ENCODE data around the gene ATR. TPM values are rescaled to one million over a fixed set of nuclear protein-coding genes. Genes with fewer than 3 reads are reported as not detected.

ATR gene
- 10 to 100 TPM; 24.5 to 24.7 TPM for total RNA-seq

- POLR2A ChIA-PET: interaction anchor here (0.6 to 4.2 kb wide), 21 partner anchors 9 to 840 kb away, joined by 3 to 97 read pairs (median 4); partner anchors contain the start of genes PLS1, RNF7, TRPC1 and U2SURP
- peak; percentile 98 for DNase-seq
- Mint-ChIP-seq H3K4me3 (peak within 1 kb of the TSS; percentile 98), H3K9me3 (no peaks in the 10 kb centered on the region), H3K36me3 (ENCODE audit: low read depth) (peaks cover 13% of the 10 kb centered on the region), H3K27ac (peak within 1 kb of the TSS; percentile 95), H3K27me3 (peaks cover 11% of the 10 kb centered on the region), H3K4me1 (peaks cover 45% of the 10 kb centered on the region)
- CTCF ChIA-PET: interaction anchor here (0.5 to 1.3 kb wide), 6 partner anchors 19 to 423 kb away, joined by 3 to 4 read pairs (median 3); partner anchors contain the start of gene U2SURP
Observed at GRCh38 chr3:142578329-142579223, at the start of gene ATR. Gene ATR (minus strand): TSS chr3:142578733. CDS start chr3:142578704, 29 bp downstream.

- no peaks in the 10 kb centered on the region for H3K9me3 Mint-ChIP-seq
- ChIA-PET POLR2A (no interaction called here), CTCF (no interaction called here)
- no peak for DNase-seq
- H3K4me3 Mint-ChIP-seq: no peak overlapping the region
- no peaks in the 10 kb centered on the region for H3K27me3 Mint-ChIP-seq
- peaks cover 2% of the 10 kb centered on the region for H3K4me1 Mint-ChIP-seq
- H3K27ac Mint-ChIP-seq: no peak overlapping the region
- no peaks in the 10 kb centered on the region for H3K36me3 Mint-ChIP-seq (ENCODE audit: low read depth)
Observed at GRCh38 chr3:142626971-142627370, 48.4 kb upstream of the ATR start.

- H3K27me3 Mint-ChIP-seq: no peaks in the 10 kb centered on the region
- no peaks in the 10 kb centered on the region for H3K9me3 Mint-ChIP-seq
- CTCF ChIA-PET: interaction anchor here (0.6 kb wide), 1 partner anchor 26 kb away, joined by 3 read pairs; no protein-coding TSS in a partner anchor
- H3K4me1 Mint-ChIP-seq: peaks cover 2% of the 10 kb centered on the region
- H3K27ac Mint-ChIP-seq: no peak overlapping the region
- no peak overlapping the region for H3K4me3 Mint-ChIP-seq
- DNase-seq: no peak
- no peaks in the 10 kb centered on the region for H3K36me3 Mint-ChIP-seq (ENCODE audit: low read depth)
- POLR2A ChIA-PET: no interaction called here
Observed at GRCh38 chr3:142625153-142625440, 46.6 kb upstream of the ATR start.

GRCh38 chr3:142624341-142625152 lies 46.0 kb upstream of the ATR start:
- POLR2A ChIA-PET: no interaction called here

DNA sequence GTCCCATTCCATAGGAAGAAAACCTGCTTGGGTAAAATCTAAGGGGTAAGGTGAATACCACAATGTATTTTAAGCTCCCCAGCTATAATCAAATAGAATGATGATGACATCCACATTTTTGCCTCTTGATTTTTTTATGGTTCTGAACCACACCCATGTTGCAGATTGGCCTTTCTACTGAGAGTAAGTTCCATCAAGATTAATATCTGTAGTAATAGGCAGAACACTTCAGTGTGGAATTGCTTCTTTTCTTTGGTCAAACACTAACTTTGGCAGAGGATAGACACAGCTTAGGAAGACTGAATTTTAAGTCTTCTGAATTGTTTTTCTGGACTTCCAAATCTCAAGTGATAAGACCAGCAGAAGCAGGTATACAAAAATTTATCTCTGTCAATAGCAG lies 44.7 kb upstream of the ATR start:
- Mint-ChIP-seq H3K4me3 (no peak overlapping the region), H3K9me3 (no peaks in the 10 kb centered on the region), H3K36me3 (ENCODE audit: low read depth) (no peaks in the 10 kb centered on the region), H3K27ac (no peak overlapping the region), H3K27me3 (no peaks in the 10 kb centered on the region), H3K4me1 (peaks cover 2% of the 10 kb centered on the region)
- DNase-seq: no peak
- ChIA-PET CTCF (no interaction called here), POLR2A (no interaction called here)

More at GRCh38 chr3:142624341-142625152, 46.0 kb upstream of the ATR start:
- Mint-ChIP-seq H3K27me3 (no peaks in the 10 kb centered on the region), H3K36me3 (ENCODE audit: low read depth) (no peaks in the 10 kb centered on the region), H3K4me3 (no peak overlapping the region), H3K4me1 (peaks cover 2% of the 10 kb centered on the region), H3K27ac (no peak overlapping the region), H3K9me3 (no peaks in the 10 kb centered on the region)
- no peak for DNase-seq
- CTCF ChIA-PET: interaction anchor here (0.6 kb wide), 1 partner anchor 27 kb away, joined by 3 read pairs; no protein-coding TSS in a partner anchor

GRCh38 chr3:142622405-142622804 lies 43.9 kb upstream of the ATR start:
- H3K4me3 Mint-ChIP-seq: no peak overlapping the region
- no peaks in the 10 kb centered on the region for H3K36me3 Mint-ChIP-seq (ENCODE audit: low read depth)
- H3K27me3 Mint-ChIP-seq: no peaks in the 10 kb centered on the region
- CTCF ChIA-PET: no interaction called here
- no peak overlapping the region for H3K27ac Mint-ChIP-seq
- POLR2A ChIA-PET: no interaction called here
- no peak for DNase-seq
- H3K4me1 Mint-ChIP-seq: peaks cover 2% of the 10 kb centered on the region
- no peaks in the 10 kb centered on the region for H3K9me3 Mint-ChIP-seq

DNA sequence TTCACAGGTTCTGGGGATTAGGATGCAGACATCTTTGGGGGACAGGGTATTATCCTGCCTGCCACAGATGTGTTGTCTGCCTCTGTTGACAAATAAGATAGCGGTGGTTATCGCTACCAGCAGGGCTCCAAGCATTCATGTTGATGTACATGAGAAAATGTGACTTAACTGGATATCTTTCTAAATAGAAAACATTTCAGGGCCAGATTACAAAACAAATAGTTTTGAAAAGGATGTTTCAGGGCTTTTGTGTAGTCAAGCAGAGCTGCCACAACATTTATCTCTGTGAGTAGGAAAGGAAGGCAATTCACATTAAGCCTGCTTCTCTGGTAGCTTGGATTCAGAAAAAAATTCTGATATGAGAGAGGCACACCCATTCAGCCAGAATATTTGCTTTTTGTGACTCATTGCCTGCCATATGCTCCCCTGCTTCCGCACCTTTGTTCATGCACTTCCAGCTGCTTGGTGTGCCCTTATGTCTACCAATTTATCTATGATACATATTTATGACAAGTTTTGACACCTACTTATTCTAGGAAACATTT lies 40.5 kb upstream of the ATR start:
- DNase-seq: no peak
- Mint-ChIP-seq H3K27ac (no peak overlapping the region), H3K36me3 (ENCODE audit: low read depth) (no peaks in the 10 kb centered on the region), H3K27me3 (no peaks in the 10 kb centered on the region), H3K4me1 (no peaks in the 10 kb centered on the region), H3K9me3 (no peaks in the 10 kb centered on the region), H3K4me3 (no peak overlapping the region)
- ChIA-PET POLR2A (no interaction called here), CTCF (no interaction called here)

- Mint-ChIP-seq H3K36me3 (ENCODE audit: low read depth) (no peaks in the 10 kb centered on the region), H3K9me3 (no peaks in the 10 kb centered on the region), H3K27ac (no peak overlapping the region), H3K4me3 (no peak overlapping the region), H3K4me1 (no peaks in the 10 kb centered on the region), H3K27me3 (no peaks in the 10 kb centered on the region)
- CTCF ChIA-PET: interaction anchor here (0.6 kb wide), 1 partner anchor 979 kb away, joined by 3 read pairs; no protein-coding TSS in a partner anchor
- POLR2A ChIA-PET: no interaction called here
- no peak for DNase-seq
Observed at GRCh38 chr3:142615171-142615570, 36.6 kb upstream of the ATR start.

DNA sequence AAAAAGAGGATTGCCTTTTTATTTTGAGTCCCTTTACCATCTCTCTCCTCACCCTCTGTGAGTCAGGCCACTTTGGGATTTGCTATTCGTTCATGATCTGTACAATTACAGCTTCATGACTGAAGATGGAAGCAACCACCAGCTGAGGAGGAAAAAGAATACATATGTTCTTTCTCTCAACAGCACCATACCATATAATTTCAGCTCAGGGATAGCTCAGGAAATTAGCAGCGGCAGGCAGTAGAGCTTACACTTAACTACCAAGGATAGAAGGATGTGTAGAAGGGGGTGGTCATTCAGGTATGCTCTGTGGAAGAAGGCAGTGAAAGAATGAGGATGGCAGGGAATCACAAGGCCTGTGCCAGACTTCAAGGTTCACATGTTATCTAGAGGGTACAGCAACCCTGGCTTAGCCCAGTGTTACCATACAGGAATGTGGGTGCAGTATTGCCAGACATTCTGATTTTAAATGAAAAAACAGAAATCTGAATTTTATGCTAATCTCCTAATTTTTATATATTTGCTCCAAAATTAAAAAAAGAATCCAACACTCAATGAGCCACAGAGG lies 35.6 kb upstream of the ATR start:
- no peaks in the 10 kb centered on the region for H3K4me1 Mint-ChIP-seq
- H3K9me3 Mint-ChIP-seq: no peaks in the 10 kb centered on the region
- POLR2A ChIA-PET: interaction anchor here (1.0 kb wide), 1 partner anchor 9 kb away, joined by 3 read pairs; no protein-coding TSS in a partner anchor
- no peak for DNase-seq
- no peaks in the 10 kb centered on the region for H3K36me3 Mint-ChIP-seq (ENCODE audit: low read depth)
- H3K27me3 Mint-ChIP-seq: no peaks in the 10 kb centered on the region
- CTCF ChIA-PET: no interaction called here
- no peak overlapping the region for H3K27ac Mint-ChIP-seq
- H3K4me3 Mint-ChIP-seq: no peak overlapping the region

GRCh38 chr3:142613491-142613890 lies 35.0 kb upstream of the ATR start:
- no peaks in the 10 kb centered on the region for H3K4me1 Mint-ChIP-seq
- ChIA-PET CTCF (no interaction called here), POLR2A (interaction anchor here (1.0 kb wide), 1 partner anchor 9 kb away, joined by 3 read pairs; no protein-coding TSS in a partner anchor)
- H3K27me3 Mint-ChIP-seq: no peaks in the 10 kb centered on the region
- DNase-seq: no peak
- no peaks in the 10 kb centered on the region for H3K36me3 Mint-ChIP-seq (ENCODE audit: low read depth)
- H3K27ac Mint-ChIP-seq: no peak overlapping the region
- H3K9me3 Mint-ChIP-seq: no peaks in the 10 kb centered on the region
- no peak overlapping the region for H3K4me3 Mint-ChIP-seq

- Mint-ChIP-seq H3K4me3 (no peak overlapping the region), H3K27ac (no peak overlapping the region), H3K36me3 (ENCODE audit: low read depth) (no peaks in the 10 kb centered on the region), H3K4me1 (no peaks in the 10 kb centered on the region), H3K27me3 (no peaks in the 10 kb centered on the region), H3K9me3 (no peaks in the 10 kb centered on the region)
- ChIA-PET CTCF (no interaction called here), POLR2A (no interaction called here)
- DNase-seq: no peak
Observed at GRCh38 chr3:142611206-142611605, 32.7 kb upstream of the ATR start.

GRCh38 chr3:142609136-142609535 lies 30.6 kb upstream of the ATR start:
- ChIA-PET POLR2A (no interaction called here), CTCF (interaction anchor here (1.1 to 1.8 kb wide), 2 partner anchors 12 to 219 kb away, joined by 3 to 4 read pairs; no protein-coding TSS in a partner anchor)
- Mint-ChIP-seq H3K27me3 (no peaks in the 10 kb centered on the region), H3K4me1 (no peaks in the 10 kb centered on the region), H3K9me3 (no peaks in the 10 kb centered on the region), H3K27ac (no peak overlapping the region), H3K36me3 (ENCODE audit: low read depth) (no peaks in the 10 kb centered on the region), H3K4me3 (no peak overlapping the region)
- DNase-seq: no peak

GRCh38 chr3:142608631-142609030 lies 30.1 kb upstream of the ATR start:
- Mint-ChIP-seq H3K4me1 (no peaks in the 10 kb centered on the region), H3K9me3 (no peaks in the 10 kb centered on the region), H3K4me3 (no peak overlapping the region), H3K27ac (no peak overlapping the region), H3K36me3 (ENCODE audit: low read depth) (no peaks in the 10 kb centered on the region), H3K27me3 (no peaks in the 10 kb centered on the region)
- CTCF ChIA-PET: interaction anchor here (1.8 kb wide), 1 partner anchor 11 kb away, joined by 4 read pairs; no protein-coding TSS in a partner anchor
- POLR2A ChIA-PET: no interaction called here
- DNase-seq: no peak
